Umbilical cord (tissue), 2 donors: ENCODE results near the gene STT3A. TPM values are rescaled to one million over a fixed set of nuclear protein-coding genes. Genes with fewer than 3 reads are reported as not detected.

Experiments
- DNase-seq: peaks from one replicate; pipeline ENCODE4 v3.0.0-alpha.2; 2015; ENCODE audit warnings: low spot score
- total RNA-seq: library from RNA; depleted of rRNA; stranded (reverse); fragments of >200 nt; gene quantifications from one replicate; pipeline ENCODE4 v1.2.3, GENCODE V29; 2014; ENCODE audit warnings: low replicate concordance; ENCODE audit not compliant: insufficient read depth

Gene STT3A
- total RNA-seq, 1 donor from 2014 or later, result 103 TPM

DNA sequence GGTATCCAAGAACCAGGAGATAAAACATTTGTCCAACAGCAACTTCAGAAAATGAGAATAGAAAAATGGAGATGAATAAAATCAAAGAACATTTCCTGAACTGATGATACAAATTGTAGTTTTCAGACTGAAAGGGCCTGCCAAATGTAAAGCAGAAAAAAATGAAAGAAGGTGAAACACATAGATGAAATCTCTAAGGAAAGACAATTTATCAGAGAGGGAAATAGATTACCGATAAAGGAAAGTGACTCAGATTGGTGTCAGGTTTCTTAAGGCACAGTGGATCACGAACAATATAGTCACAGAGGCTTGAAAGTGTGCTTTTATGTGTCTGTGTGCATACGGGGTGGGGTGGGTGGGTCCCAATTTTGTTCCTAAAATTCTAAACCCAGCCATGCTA, 4.1 kb upstream of the STT3A start:
- no peak for DNase-seq

DNA sequence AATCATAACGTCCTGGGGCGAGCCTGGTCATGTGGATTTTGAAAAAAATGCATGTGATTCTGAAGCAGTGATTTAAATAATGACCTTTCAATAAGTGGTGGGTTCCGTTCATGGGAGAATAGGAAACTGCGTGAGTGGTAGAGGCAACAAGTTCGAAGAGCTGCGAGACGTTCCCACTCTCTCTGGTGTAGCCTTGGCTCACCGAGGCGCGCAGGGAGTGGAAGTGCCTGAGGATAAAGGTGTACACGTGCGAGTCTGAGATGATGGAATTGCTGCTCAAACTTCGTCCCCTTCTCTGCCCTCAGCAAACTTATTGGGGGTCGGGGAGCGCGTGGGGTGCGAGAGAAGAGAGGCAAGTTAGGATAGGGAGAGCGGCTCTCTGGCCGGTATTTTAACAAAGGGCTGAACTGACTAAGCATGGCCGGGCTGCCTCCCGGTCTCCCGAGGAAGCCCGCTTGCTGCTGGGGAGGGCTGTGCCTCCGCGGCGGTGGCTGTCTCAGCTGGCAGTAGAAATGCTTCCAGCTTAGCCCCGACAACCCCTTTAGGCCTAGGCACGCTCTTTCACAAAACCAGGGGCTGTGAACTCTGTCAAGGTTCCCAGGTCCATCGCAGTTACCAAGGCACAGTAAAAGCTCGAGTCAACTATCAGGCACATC, 875 bp upstream of the STT3A start:
- peak; percentile 33 for DNase-seq

- DNase-seq, result peak; percentile 41
Observed at GRCh38 chr11:125593114-125593820, 615 bp downstream of the STT3A start.

DNA sequence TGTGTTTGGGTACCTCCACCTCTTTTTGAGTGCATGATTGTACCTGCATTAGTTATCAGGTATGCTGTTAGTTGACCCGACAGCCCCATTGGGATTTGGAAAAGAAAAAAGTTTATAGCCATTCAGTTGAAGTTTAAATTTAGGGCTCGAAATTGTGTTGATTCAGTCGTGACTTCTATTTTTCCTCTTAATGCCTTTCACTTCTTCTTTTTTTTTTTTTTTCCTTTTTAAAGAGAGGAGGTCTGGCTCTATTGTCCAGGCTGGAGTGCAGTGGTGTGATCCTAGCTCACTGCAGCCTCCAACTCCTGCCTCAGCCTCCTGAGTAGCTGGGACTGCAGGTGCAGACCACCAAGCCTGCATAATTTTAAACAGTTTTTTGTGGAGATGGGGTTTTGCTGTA, 2.3 kb downstream of the STT3A start:
- DNase-seq, result no peak

- no peak for DNase-seq
Observed at GRCh38 chr11:125600663-125601062, 8.0 kb downstream of the STT3A start.

GRCh38 chr11:125603207-125603606, 10.6 kb downstream of the STT3A start:
- DNase-seq, result no peak

DNA sequence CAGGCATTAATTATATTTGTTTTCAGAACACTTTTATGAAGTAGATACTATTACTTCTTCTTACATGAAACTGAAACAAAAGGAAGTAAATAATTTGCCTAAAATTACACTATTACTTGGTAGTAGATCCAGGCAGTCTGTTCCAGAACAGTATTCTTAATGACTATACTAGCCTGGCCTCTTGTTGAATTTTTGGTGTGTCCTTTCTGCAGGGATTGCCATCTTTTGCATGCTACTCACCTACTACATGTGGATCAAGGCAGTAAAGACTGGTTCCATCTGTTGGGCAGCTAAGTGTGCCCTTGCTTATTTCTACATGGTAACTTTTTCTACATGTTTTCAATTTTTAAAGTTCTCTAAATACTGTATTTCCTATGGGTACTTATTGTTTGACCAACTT, 12.8 kb downstream of the STT3A start:
- DNase-seq, result no peak

GRCh38 chr11:125609545-125609944, 16.9 kb downstream of the STT3A start:
- no peak for DNase-seq

- no peak for DNase-seq
Observed at GRCh38 chr11:125618383-125618782, 25.7 kb downstream of the STT3A start.

GRCh38 chr11:125621995-125622394, 29.3 kb downstream of the STT3A start:
- DNase-seq, result peak; percentile 13

DNA sequence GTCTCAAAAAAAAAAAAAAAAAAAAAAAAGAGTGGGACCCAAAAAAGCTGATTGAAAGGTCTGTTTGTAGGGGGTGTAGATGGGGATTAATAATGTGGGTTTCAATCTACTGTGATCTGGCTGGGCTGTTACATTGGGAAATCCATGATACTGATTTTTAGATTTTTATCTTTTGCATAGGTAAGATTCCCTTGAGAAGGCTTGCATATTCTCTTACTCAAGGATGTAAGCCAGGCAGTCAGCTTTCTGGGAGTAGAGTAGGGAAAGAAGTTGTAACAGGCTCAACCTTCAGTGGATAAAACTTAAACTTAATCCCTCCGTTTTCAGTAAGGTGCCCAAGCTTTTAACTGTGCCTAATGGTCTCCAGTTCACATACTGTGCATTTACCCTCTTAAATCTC, 30.4 kb downstream of the STT3A start:
- no peak for DNase-seq

DNA sequence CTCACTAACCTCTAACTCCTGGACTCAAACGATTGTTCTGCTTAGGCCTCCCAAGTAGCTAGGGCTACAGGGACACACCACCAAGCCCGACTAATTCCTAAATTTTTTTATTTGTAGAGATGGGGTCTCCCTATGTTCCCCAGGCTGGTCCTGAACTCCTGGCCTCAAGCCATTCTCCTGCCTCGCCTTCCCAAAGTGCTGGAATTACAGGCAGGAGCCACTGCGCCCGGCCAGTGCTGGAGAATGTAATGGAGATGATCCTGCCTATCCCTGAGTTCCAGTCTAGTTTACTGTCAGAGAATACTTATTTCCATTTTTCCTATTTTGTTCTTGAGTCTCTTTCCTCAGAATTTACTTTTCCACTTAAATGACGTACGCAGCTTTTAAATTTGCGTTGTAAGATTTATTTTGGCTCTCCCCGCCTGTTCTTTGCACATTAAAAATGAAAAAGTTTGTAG, 32.1 kb downstream of the STT3A start, which contains the start of gene CHEK1:
TSS of gene CHEK1 (plus strand) at position 408 of the 458 bp plus-strand sequence. CDS start 1,606 bp downstream, outside the sequence.
- no peak for DNase-seq

DNA sequence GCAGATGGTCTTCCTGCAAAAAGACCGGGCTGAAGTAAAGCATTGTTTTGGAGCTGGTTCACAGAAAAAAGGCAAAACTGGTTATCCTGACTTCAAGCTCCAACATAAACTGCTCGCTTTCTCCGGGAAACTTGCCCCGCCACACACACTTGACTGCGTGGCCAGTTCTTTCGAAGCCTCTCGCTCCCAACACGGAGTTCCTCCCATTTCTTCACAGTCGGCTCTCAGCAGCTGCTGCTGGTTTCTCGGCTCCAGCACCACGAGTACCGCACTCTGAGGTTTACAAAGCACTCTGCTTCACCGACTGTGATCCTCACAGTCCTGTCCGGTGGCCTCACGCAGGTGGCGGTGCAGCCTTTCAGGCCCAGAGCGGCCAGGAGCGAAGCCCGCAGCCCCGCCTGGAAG, 32.6 kb downstream of the STT3A start:
- DNase-seq, result no peak

DNA sequence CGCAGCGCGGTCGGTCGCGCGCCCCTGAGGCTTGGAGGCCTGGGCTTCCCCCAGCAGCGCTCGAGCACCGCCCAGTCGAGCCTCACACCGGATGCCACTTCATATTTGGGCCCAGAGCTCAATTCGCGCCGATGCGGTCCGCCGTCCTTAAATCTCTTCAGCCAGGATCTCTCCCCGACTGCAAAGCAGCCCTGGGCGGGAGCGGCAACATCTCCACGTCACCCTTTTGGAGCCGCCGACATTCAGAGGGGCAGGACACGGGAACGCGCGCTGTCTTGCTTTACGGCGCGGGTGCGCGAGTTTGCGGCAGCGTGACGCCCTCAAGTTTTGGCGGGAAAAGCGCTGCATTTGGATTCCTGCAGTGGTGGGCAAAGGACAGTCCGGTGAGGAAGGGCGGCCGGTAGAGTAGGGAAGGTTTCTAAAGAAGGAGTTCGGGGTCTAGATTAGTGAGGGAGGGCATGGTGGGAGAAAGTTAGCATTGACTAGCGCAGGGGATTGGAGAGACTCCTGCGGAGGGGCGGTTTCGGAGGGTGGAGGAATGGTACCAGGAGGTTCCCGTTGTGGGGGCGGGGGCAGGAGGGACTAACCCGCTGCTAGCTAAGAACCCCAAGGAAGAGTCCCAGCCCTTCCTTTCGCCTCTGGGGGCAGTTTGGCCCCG, 33.1 kb downstream of the STT3A start:
- DNase-seq, result peak; percentile 94

- DNase-seq, result peak; percentile 89
Observed at GRCh38 chr11:125626288-125626950, 33.8 kb downstream of the STT3A start.

GRCh38 chr11:125627236-125627910, 34.7 kb downstream of the STT3A start:
- DNase-seq, result no peak

GRCh38 chr11:125637840-125638239, 45.2 kb downstream of the STT3A start:
- no peak for DNase-seq

DNA sequence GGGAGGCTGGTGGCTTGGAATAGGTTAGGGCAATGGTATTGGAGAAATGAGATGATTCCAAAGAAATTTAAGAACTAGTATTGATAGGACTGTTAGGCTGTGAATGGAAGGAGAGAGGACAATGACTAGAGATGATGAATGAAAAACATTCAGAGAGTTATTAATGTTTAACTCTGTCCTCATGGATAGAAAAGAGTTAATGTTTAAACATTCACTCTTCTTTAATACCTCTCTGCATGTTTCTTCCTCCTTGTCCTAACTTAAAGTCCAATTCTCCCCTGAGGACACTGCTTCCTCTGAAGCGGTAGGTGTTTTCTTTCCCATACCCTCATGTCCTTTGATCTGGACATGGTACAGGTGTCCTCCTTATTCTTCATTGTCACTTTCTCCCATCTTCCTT, 45.7 kb downstream of the STT3A start:
- DNase-seq, result no peak

DNA sequence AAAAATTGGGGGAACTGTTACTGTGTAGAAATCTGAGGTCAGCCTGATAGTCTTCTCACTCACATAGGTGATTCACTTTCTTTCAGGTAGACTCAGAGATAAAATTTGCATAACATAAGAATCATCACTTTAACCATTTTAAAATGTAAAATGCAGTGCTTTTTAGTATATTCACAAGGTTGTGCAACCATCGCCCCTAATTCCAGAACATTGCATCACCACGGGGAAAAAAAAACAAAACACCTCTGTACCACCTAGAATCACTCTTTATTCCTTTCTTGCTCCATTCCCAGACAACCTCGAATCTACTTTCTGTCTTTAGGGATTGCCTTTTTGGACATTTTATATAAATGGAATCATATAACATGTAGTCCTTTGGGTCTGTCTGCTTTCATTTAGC, 53.2 kb downstream of the STT3A start:
- no peak for DNase-seq

DNA sequence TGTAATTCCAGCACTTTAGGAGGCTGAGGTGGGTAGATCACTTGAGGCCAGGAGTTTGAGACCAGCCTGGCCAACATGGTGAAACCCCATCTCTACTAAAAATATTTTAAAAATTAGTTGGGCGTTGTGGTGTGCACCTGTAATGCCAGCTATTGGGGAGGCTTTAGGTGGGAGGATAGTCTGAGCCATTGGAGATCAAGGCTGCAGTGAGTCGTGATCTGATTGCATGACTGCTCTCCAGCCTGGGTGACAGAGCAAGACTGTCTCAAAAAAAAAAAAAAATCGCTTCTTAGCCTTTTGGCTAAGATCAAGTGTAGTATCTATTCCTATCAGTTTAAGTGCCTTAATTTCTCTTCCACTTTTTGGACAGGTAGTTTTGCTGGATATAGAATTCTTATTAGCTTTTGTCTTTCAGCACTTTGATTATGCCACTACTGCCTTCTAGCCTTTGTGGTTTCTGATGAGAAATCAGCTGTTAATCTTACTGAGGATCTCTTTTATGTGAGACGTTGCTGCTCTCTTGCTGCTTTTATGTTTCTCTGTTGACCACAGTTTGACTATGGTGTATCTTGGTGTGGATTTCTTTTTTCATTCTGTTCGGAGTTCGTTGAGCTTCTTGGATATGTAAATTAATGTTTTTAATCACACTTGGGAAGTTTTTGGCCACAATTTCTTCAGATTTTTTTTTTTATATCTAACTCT, 57.0 kb downstream of the STT3A start:
- no peak for DNase-seq

GRCh38 chr11:125662689-125663088, 70.0 kb downstream of the STT3A start:
- DNase-seq, result no peak
